GM23338 (cell line): ENCODE measurements around the gene GFOD1.

Experiments used
- CREB1 ChIP-seq: fragments of 250-450 bp; sonication (Bioruptor Pico); IDR thresholded peaks from 2 replicates; pipeline ENCODE4 v1.5.0; 2020; ENCODE audit warnings: low read depth, mild to moderate bottlenecking, moderate library complexity
- CTCF ChIP-seq, 2 experiments: fragments of 200-600 bp in 1 of 2; sonication (generic) in 1 of 2; conservative IDR thresholded peaks; 2 replicates each; pipeline versions ENCODE4 v1.5.1 to v1.6.1; 2016 to 2017; ENCODE audit warnings: antibody characterized with exemption in 2 of 2, low read depth in 2 of 2, mild to moderate bottlenecking in 2 of 2, moderate library complexity in 1 of 2
- ETS1 ChIP-seq: IDR thresholded peaks from 2 replicates; pipeline ENCODE4 v1.6.1; 2016; ENCODE audit warnings: antibody characterized with exemption
- EZH2 ChIP-seq: fragments of 200-600 bp; sonication (generic); IDR thresholded peaks from one replicate; pipeline ENCODE4 v1.8.0; 2017; ENCODE audit warnings: antibody characterized with exemption, mild to moderate bottlenecking, low read depth; ENCODE audit not compliant: unreplicated experiment
- EZH2phosphoT487 ChIP-seq: fragments of 200-600 bp; sonication (generic); IDR thresholded peaks from one replicate; pipeline ENCODE4 v1.8.1; 2018; ENCODE audit warnings: antibody characterized with exemption; ENCODE audit not compliant: unreplicated experiment
- JUNB ChIP-seq: IDR thresholded peaks from one replicate; pipeline ENCODE4 v1.6.1; 2016; ENCODE audit warnings: antibody characterized with exemption; ENCODE audit not compliant: unreplicated experiment
- POLR2AphosphoS5 ChIP-seq: IDR thresholded peaks from 2 replicates; pipeline ENCODE4 v1.6.1; 2016; ENCODE audit warnings: antibody characterized with exemption, low read depth
- STAT1 ChIP-seq: IDR thresholded peaks from one replicate; pipeline ENCODE4 v1.6.1; 2016; ENCODE audit warnings: antibody characterized with exemption; ENCODE audit not compliant: unreplicated experiment
- ZNF331 ChIP-seq: fragments of 250-450 bp; sonication (Bioruptor Pico); IDR thresholded peaks from 2 replicates; pipeline ENCODE4 v1.5.0; 2020; ENCODE audit warnings: low read depth, mild to moderate bottlenecking, moderate library complexity
- TF ChIP-seq, protein P1 (sequence below): IDR thresholded peaks from one replicate; pipeline ENCODE4 v1.6.1; 2018; ENCODE audit warnings: antibody characterized with exemption; ENCODE audit not compliant: unreplicated experiment
- TF ChIP-seq, protein P2 (sequence below): fragments of 250-450 bp; sonication (Bioruptor Pico); IDR thresholded peaks from 2 replicates; pipeline ENCODE4 v1.5.0; 2020; ENCODE audit warnings: mild to moderate bottlenecking, moderate library complexity

DNA sequence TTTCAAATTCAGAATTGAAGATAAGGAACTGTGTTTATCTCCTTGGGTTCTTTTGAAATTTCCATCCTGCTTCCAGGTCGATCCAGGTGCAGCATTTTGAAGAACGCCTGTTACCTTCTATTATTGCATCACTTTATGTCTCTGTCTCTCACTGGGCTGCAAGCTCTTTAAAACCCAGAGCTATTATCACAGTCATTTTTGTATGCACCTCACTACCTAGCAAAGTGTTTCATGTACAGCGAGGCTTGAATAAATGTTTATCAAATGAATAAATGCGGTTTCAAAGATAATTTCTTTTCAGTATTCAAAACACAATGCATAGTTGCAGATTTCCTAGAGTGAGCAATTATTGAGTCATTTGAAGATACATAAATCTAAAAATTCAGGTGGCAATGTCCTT, 34.2 kb downstream of the GFOD1 start:
- TF ChIP-seq POLR2AphosphoS5 (no peak), EZH2 (no peak), CREB1 (CRISPR knock-in tag) (no peak), CTCF (conservative IDR thresholded peaks at IDR 0.05; ENCODE audit: low read depth in 2 of 2) (no peak), STAT1 (no peak), EZH2phosphoT487 (no peak), ETS1 (no peak), JUNB (no peak), ZNF331 (CRISPR knock-in tag) (no peak)
- TF ChIP-seq, protein P1, sequence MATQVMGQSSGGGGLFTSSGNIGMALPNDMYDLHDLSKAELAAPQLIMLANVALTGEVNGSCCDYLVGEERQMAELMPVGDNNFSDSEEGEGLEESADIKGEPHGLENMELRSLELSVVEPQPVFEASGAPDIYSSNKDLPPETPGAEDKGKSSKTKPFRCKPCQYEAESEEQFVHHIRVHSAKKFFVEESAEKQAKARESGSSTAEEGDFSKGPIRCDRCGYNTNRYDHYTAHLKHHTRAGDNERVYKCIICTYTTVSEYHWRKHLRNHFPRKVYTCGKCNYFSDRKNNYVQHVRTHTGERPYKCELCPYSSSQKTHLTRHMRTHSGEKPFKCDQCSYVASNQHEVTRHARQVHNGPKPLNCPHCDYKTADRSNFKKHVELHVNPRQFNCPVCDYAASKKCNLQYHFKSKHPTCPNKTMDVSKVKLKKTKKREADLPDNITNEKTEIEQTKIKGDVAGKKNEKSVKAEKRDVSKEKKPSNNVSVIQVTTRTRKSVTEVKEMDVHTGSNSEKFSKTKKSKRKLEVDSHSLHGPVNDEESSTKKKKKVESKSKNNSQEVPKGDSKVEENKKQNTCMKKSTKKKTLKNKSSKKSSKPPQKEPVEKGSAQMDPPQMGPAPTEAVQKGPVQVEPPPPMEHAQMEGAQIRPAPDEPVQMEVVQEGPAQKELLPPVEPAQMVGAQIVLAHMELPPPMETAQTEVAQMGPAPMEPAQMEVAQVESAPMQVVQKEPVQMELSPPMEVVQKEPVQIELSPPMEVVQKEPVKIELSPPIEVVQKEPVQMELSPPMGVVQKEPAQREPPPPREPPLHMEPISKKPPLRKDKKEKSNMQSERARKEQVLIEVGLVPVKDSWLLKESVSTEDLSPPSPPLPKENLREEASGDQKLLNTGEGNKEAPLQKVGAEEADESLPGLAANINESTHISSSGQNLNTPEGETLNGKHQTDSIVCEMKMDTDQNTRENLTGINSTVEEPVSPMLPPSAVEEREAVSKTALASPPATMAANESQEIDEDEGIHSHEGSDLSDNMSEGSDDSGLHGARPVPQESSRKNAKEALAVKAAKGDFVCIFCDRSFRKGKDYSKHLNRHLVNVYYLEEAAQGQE, result no peak
- TF ChIP-seq, protein P2, sequence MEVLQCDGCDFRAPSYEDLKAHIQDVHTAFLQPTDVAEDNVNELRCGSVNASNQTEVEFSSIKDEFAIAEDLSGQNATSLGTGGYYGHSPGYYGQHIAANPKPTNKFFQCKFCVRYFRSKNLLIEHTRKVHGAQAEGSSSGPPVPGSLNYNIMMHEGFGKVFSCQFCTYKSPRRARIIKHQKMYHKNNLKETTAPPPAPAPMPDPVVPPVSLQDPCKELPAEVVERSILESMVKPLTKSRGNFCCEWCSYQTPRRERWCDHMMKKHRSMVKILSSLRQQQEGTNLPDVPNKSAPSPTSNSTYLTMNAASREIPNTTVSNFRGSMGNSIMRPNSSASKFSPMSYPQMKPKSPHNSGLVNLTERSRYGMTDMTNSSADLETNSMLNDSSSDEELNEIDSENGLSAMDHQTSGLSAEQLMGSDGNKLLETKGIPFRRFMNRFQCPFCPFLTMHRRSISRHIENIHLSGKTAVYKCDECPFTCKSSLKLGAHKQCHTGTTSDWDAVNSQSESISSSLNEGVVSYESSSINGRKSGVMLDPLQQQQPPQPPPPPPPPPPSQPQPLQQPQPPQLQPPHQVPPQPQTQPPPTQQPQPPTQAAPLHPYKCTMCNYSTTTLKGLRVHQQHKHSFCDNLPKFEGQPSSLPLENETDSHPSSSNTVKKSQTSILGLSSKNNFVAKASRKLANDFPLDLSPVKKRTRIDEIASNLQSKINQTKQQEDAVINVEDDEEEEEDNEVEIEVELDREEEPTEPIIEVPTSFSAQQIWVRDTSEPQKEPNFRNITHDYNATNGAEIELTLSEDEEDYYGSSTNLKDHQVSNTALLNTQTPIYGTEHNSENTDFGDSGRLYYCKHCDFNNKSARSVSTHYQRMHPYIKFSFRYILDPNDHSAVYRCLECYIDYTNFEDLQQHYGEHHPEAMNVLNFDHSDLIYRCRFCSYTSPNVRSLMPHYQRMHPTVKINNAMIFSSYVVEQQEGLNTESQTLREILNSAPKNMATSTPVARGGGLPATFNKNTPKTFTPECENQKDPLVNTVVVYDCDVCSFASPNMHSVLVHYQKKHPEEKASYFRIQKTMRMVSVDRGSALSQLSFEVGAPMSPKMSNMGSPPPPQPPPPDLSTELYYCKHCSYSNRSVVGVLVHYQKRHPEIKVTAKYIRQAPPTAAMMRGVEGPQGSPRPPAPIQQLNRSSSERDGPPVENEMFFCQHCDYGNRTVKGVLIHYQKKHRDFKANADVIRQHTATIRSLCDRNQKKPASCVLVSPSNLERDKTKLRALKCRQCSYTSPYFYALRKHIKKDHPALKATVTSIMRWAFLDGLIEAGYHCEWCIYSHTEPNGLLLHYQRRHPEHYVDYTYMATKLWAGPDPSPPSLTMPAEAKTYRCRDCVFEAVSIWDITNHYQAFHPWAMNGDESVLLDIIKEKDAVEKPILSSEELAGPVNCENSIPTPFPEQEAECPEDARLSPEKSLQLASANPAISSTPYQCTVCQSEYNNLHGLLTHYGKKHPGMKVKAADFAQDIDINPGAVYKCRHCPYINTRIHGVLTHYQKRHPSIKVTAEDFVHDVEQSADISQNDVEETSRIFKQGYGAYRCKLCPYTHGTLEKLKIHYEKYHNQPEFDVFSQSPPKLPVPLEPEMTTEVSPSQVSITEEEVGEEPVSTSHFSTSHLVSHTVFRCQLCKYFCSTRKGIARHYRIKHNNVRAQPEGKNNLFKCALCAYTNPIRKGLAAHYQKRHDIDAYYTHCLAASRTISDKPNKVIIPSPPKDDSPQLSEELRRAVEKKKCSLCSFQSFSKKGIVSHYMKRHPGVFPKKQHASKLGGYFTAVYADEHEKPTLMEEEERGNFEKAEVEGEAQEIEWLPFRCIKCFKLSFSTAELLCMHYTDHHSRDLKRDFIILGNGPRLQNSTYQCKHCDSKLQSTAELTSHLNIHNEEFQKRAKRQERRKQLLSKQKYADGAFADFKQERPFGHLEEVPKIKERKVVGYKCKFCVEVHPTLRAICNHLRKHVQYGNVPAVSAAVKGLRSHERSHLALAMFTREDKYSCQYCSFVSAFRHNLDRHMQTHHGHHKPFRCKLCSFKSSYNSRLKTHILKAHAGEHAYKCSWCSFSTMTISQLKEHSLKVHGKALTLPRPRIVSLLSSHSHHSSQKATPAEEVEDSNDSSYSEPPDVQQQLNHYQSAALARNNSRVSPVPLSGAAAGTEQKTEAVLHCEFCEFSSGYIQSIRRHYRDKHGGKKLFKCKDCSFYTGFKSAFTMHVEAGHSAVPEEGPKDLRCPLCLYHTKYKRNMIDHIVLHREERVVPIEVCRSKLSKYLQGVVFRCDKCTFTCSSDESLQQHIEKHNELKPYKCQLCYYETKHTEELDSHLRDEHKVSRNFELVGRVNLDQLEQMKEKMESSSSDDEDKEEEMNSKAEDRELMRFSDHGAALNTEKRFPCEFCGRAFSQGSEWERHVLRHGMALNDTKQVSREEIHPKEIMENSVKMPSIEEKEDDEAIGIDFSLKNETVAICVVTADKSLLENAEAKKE (CRISPR knock-in tag), result no peak
